GM18951 (cell line): ENCODE results near the gene FBXO44.

Experiments
- POLR2A ChIP-seq: IDR thresholded peaks from 4 replicates; pipeline ENCODE4 v1.6.1; 2011; ENCODE audit warnings: mild to moderate bottlenecking; ENCODE audit not compliant: insufficient read length, insufficient read depth; ENCODE audit errors: extremely low read depth
- in situ Hi-C: fragments of 300-500 bp; cut with MboI; formaldehyde crosslinking; loops from one replicate; pipeline ENCODE4 v1.12.0; 2022; ENCODE audit warnings: low sequenced_read_pairs, mixed read lengths, inconsistent platforms; ENCODE audit not compliant: unreplicated experiment

FBXO44 gene

DNA sequence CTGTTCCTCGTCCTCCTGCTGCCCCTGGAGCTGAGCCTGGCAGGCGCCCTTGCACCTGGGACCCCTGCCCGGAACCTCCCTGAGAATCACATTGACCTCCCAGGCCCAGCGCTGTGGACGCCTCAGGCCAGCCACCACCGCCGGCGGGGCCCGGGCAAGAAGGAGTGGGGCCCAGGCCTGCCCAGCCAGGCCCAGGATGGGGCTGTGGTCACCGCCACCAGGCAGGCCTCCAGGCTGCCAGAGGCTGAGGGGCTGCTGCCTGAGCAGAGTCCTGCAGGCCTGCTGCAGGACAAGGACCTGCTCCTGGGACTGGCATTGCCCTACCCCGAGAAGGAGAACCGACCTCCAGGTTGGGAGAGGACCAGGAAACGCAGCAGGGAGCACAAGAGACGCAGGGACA, 51.6 kb downstream of the FBXO44 start:
- TF ChIP-seq POLR2A: no peak
- in situ Hi-C loops: no loop called here

DNA sequence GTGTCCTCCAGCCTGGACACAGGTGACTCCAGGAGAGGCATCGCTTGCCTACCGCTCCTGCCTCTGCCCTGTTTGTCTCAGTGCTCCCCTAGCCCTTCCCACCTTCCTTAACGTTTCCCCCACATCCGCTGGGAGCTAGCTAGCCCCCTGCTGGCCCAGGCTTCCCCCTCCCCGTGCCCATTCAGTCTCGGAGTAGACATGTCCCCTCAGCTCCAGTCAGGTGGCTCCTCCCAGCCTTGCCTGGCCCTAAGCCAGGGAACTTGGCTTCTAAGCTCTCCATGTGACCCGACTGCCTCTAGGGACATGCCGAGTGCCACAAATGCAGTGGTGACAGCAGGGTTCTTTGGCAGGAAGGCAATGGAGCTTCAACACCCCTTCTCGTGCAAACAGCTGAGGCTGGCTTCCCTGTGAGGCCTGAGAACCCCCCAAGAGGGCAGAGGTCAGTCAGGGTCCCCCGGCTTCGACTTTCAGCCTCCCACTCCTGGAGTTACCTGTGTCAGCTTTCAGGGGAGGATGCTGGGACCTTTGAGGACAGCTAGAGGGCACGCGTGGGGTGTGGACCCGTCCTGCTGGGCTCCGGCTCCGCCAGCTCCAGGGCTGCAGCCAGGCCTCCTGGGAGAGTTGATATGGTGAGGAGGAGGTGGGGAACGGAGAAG, 53.1 kb downstream of the FBXO44 start:
- in situ Hi-C loops: no loop called here
- no peak for TF ChIP-seq POLR2A

DNA sequence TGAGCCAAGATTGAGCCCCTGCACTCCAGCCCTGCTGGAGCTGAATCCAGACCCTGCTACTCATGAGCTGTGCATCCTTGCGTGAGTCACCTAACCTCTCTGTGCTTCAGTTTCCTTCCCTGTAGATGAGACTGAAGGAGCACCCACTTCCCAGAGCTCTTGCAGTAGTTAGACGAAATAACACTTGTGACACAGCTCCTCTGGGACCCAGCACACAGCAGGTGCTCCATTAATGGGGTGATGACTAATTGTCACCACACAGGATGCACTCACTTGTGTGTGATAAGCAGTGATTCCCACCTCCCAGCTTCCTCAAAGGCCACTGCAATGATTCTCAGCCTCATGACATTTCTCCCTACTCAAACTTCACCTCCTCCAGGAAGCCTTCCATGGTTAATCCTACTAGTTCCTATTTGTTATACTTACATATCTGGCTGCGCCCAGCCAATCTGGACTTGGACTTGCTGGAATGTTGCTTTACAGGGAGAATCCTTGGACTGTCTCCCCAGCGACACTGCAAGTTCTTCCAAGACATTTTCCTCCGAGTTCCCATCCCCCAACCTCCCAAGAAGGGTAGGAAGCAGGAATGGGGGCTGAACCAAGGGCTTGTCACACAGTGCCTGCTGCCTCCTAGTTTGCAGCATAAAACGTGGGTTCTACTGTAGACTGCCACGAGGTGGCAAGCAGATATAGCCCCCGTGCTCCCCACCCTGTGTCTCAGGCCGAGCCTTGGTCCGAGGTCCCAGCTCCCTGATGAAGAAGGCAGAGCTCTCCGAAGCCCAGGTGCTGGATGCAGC, 54.1 kb downstream of the FBXO44 start:
- in situ Hi-C loops: no loop called here
- TF ChIP-seq POLR2A: no peak

DNA sequence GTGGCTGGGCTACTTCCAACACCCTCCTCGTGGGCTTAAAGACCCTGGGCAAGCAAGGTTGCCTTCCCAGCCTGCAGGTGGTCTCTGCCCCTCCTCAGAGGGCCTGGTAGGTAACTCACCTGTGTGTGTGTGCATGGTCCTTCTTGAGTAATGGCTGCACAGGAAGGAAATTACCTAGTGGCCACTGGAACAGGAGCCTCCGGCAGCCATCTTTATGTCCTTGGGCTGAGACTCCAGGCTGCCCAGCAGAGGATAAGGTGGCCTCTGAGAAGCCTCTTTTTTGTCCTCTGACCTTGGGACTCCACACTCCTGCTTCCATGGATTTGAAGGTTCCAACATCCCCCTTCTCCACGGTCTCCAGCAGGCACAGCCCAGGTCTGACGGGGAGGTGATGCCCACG, 56.8 kb downstream of the FBXO44 start:
- in situ Hi-C loops: no loop called here
- TF ChIP-seq POLR2A: no peak

DNA sequence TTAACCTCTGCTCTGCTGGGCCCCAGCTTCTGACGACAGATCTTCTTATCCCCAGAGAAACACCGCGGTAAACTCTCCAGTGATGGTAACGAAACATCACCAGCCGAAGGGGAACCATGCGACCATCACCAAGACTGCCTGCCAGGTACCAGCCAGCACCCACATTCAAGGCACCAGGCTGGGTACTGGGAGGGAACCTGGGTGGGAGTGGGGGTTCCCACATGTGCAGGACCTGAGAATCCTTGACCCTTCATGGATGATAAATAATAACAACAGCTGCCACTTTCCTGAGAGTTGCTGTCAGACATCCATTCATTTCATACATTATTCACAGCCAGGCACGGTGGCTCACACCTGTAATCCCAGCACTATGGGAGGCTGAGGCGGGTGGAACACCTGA, 57.6 kb downstream of the FBXO44 start:
- in situ Hi-C loops: no loop called here
- no peak for TF ChIP-seq POLR2A
